Effector memory CD8-positive, alpha-beta T cell (primary cell): ENCODE results near the gene TIMP1.

Experiments used
- ATAC-seq: fragments of 150-1000 bp; cut with Tn5 transposase; replicated peaks from 2 replicates; pipeline ENCODE4 v1.10.0; 2021; ENCODE audit warnings: mild to moderate bottlenecking, moderate library complexity
- DNase-seq, 3 experiments: peaks; one replicate each; pipeline ENCODE4 v3.0.0; 2021
- H3K27ac Mint-ChIP-seq, 2 donors: one replicate each; pipeline ENCODE4 v1.8.0; 2022; ENCODE audit warnings: mild to moderate bottlenecking in 2 of 2, mixed read lengths in 2 of 2, moderate library complexity in 2 of 2
- H3K27me3 Mint-ChIP-seq, 2 donors: one replicate each; pipeline ENCODE4 v1.8.0; 2022; ENCODE audit warnings: mixed read lengths in 2 of 2
- H3K36me3 Mint-ChIP-seq: one replicate; pipeline ENCODE4 v1.8.0; 2022; ENCODE audit warnings: mild to moderate bottlenecking, moderate library complexity, mixed read lengths; ENCODE audit not compliant: insufficient read depth
- H3K4me1 Mint-ChIP-seq, 2 donors: one replicate each; pipeline ENCODE4 v1.8.0; 2022; ENCODE audit warnings: low read depth in 2 of 2, mixed read lengths in 2 of 2
- H3K4me3 Mint-ChIP-seq, 2 donors: one replicate each; pipeline ENCODE4 v1.8.0; 2022; ENCODE audit warnings: mild to moderate bottlenecking in 2 of 2, mixed read lengths in 2 of 2, moderate library complexity in 2 of 2
- H3K9me3 Mint-ChIP-seq, 2 donors: one replicate each; pipeline ENCODE4 v1.8.0; 2022; ENCODE audit warnings: mixed read lengths in 2 of 2

The TIMP1 gene

DNA sequence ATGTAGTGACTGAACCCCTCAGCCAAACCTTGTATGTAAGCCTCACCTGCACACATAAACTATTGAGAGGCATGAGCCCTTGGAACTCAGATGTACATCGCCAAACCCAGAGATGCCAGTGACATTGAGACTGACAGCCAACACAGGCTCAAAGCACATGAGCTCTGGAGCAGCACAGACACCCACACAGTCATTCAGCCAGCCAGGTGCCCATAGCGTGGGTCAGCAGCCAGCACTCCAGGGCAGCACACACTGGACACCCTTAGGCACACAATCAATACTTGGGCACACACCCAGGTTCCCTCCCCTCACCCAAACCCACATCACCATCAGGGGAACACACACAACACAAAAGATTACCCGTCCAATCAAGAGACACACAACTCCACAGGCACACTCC lies 4.3 kb upstream of the TIMP1 start:
- H3K4me3 Mint-ChIP-seq, result no peak overlapping the region
- peaks cover 14 to 23% of the 10 kb centered on the region in 2 donors for H3K4me1 Mint-ChIP-seq
- peaks cover 13% of the 10 kb centered on the region for H3K36me3 Mint-ChIP-seq
- DNase-seq (no peak), ATAC-seq (no peak)
- no peak overlapping the region for H3K27ac Mint-ChIP-seq
- H3K9me3 Mint-ChIP-seq, result no peaks in the 10 kb centered on the region
- peaks cover 0 to 8% of the 10 kb centered on the region in 2 donors for H3K27me3 Mint-ChIP-seq

GRCh38 chrX:47578692-47579091 lies 3.5 kb upstream of the TIMP1 start:
- DNase-seq, result no peak
- Mint-ChIP-seq H3K27me3 (no peaks in the 10 kb centered on the region), H3K4me3 (no peak overlapping the region), H3K4me1 (peaks cover 17 to 26% of the 10 kb centered on the region in 2 donors), H3K9me3 (no peaks in the 10 kb centered on the region), H3K36me3 (peaks cover 7% of the 10 kb centered on the region), H3K27ac (no peak overlapping the region)
- ATAC-seq, result no peak

DNA sequence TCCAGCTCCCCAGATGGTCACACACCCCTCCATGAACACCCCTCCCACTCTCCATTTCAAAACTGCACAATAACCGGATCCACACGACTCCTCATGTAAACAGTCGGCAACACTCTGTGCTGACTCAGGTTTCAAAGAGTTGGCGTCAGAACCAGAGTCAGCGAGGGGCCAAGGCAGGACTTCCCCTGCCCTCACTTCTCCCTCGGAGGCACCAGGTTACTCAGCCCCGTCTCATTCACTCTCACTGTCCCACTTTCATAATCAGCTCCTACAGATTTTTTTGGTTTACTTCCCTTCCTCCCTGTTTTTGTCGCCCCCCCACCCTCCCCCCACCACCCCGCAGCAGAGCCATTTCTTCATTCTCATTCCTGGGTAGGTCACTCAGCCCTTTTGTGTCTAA lies 2.7 kb upstream of the TIMP1 start:
- Mint-ChIP-seq H3K4me3 (no peak overlapping the region), H3K4me1 (peaks cover 20 to 29% of the 10 kb centered on the region in 2 donors), H3K36me3 (peaks cover 7% of the 10 kb centered on the region), H3K27me3 (no peaks in the 10 kb centered on the region), H3K27ac (no peak overlapping the region), H3K9me3 (no peaks in the 10 kb centered on the region)
- no peak for ATAC-seq
- DNase-seq, result no peak

DNA sequence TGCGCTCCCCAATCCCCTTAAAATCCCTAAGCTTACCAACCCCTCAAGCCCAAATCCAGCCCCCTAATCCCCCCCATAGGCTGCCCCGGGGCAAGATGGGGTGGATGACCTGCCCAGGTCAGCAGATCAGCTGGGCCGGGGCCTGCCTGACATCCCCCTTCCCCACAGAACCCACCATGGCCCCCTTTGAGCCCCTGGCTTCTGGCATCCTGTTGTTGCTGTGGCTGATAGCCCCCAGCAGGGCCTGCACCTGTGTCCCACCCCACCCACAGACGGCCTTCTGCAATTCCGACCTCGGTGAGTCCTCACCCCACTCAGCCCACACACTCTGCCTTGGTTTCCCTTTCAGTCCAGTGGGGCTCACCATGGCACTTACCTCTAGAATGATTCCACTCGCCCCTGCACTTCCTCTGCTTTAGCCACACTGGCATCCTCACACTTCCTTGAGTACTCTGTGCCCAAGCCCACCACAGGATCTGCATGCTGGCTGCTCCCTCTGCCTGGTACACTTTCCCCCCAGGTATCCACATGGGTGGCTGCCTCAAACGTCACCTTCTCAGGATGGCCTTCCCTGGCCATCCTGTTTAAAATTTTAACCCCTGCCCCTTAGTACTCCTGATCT lies 1.1 kb downstream of the TIMP1 start:
- ATAC-seq (no peak), DNase-seq (no peak)
- H3K27ac Mint-ChIP-seq, result peak overlapping the region; percentile 57 to 83
- H3K4me3 Mint-ChIP-seq, result peak overlapping the region; percentile 58 to 70
- no peaks in the 10 kb centered on the region for H3K9me3 Mint-ChIP-seq
- H3K27me3 Mint-ChIP-seq, result no peaks in the 10 kb centered on the region
- H3K4me1 Mint-ChIP-seq, result peaks cover 23 to 29% of the 10 kb centered on the region in 2 donors
- H3K36me3 Mint-ChIP-seq, result peaks cover 11% of the 10 kb centered on the region

DNA sequence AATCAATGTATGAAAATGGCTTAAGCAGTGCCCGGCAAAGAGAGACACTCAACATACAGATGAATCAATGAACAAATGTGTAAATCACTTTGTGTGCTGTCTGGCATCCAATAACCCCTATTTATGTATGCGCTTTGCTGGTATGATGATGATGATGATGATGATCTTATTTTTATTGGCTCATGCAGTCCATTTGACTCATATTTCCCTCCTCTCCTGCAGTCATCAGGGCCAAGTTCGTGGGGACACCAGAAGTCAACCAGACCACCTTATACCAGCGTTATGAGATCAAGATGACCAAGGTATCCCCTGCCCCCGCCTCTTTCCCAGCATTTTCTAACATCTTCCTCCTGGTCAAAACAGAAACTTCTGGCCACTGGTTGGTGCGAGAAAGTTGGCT lies 2.5 kb downstream of the TIMP1 start:
- DNase-seq, result no peak
- H3K27ac Mint-ChIP-seq, result peak overlapping the region in 1 of 2 donors; percentile 57
- H3K9me3 Mint-ChIP-seq, result no peaks in the 10 kb centered on the region
- no peaks in the 10 kb centered on the region for H3K27me3 Mint-ChIP-seq
- peaks cover 11% of the 10 kb centered on the region for H3K36me3 Mint-ChIP-seq
- ATAC-seq, result no peak
- H3K4me1 Mint-ChIP-seq, result peaks cover 20 to 26% of the 10 kb centered on the region in 2 donors
- H3K4me3 Mint-ChIP-seq, result no peak overlapping the region

- H3K4me3 Mint-ChIP-seq, result no peak overlapping the region
- no peaks in the 10 kb centered on the region for H3K9me3 Mint-ChIP-seq
- H3K4me1 Mint-ChIP-seq, result peaks cover 20 to 26% of the 10 kb centered on the region in 2 donors
- DNase-seq (no peak), ATAC-seq (no peak)
- H3K27ac Mint-ChIP-seq, result no peak overlapping the region
- H3K27me3 Mint-ChIP-seq, result no peaks in the 10 kb centered on the region
- H3K36me3 Mint-ChIP-seq, result peaks cover 11% of the 10 kb centered on the region
These were observed 3.0 kb downstream of the TIMP1 start for GRCh38 chrX:47585273-47585672.

GRCh38 chrX:47586043-47586787 lies 4.0 kb downstream of the TIMP1 start:
- H3K27ac Mint-ChIP-seq, result peak overlapping the region; percentile 14 to 57
- H3K9me3 Mint-ChIP-seq, result no peaks in the 10 kb centered on the region
- H3K27me3 Mint-ChIP-seq, result no peaks in the 10 kb centered on the region
- H3K36me3 Mint-ChIP-seq, result peaks cover 11% of the 10 kb centered on the region
- ATAC-seq (no peak), DNase-seq (no peak)
- H3K4me1 Mint-ChIP-seq, result peaks cover 20 to 26% of the 10 kb centered on the region in 2 donors
- H3K4me3 Mint-ChIP-seq, result no peak overlapping the region

GRCh38 chrX:47587091-47587891 lies 5.1 kb downstream of the TIMP1 start:
- peaks cover 7% of the 10 kb centered on the region for H3K36me3 Mint-ChIP-seq
- no peak overlapping the region for H3K4me3 Mint-ChIP-seq
- H3K27ac Mint-ChIP-seq, result no peak overlapping the region
- H3K27me3 Mint-ChIP-seq, result no peaks in the 10 kb centered on the region
- H3K4me1 Mint-ChIP-seq, result peaks cover 16 to 17% of the 10 kb centered on the region in 2 donors
- H3K9me3 Mint-ChIP-seq, result no peaks in the 10 kb centered on the region
- DNase-seq (no peak), ATAC-seq (no peak)

DNA sequence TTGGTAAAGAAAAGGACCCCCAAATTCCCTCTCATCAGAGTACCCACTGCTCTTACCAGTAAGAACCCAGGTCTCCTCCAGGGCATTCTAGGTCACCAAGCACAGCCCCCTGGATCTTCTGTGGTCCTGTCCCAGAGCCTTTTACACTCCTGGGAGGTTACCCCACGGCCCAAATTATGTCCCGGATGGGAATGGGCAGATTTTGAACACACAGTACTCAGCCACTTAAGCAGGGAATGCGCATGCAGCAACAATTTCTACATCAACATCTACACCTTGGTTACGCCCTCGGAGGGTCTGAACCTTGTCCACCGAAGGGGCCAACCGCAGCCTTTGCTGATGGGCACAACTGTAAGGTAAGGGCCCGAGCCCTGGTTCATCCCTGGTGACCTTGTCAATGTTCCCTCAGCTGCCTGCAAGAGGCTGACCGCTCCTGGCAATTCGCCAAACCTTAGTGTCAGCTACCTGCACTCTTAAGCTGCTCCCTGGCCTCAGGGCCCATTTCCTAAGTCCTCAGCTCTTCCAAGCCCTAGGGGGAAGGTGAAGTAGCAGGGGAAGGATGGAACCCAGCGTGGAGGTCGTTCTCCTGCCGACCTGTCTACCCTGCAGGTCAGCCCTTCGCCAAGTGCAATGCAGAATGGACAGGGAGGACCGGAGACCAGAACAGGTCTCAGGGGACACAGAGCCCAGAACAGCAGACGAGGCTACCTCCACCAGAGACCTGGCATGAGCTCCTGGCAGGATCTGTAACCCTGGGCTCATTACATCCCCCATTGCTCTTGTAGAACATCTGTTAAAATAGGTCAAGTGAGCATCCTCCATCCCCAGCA lies 5.9 kb downstream of the TIMP1 start:
- DNase-seq, result no peak
- Mint-ChIP-seq H3K36me3 (peaks cover 4% of the 10 kb centered on the region), H3K27ac (no peak overlapping the region), H3K4me3 (no peak overlapping the region), H3K4me1 (peaks cover 9 to 12% of the 10 kb centered on the region in 2 donors), H3K27me3 (no peaks in the 10 kb centered on the region), H3K9me3 (no peaks in the 10 kb centered on the region)
- no peak for ATAC-seq

GRCh38 chrX:47590984-47591383 lies 8.7 kb downstream of the TIMP1 start:
- Mint-ChIP-seq H3K4me1 (peaks cover 0 to 2% of the 10 kb centered on the region in 2 donors), H3K4me3 (no peak overlapping the region), H3K9me3 (no peaks in the 10 kb centered on the region), H3K27me3 (no peaks in the 10 kb centered on the region), H3K36me3 (no peaks in the 10 kb centered on the region), H3K27ac (no peak overlapping the region)
- DNase-seq (no peak), ATAC-seq (no peak)

DNA sequence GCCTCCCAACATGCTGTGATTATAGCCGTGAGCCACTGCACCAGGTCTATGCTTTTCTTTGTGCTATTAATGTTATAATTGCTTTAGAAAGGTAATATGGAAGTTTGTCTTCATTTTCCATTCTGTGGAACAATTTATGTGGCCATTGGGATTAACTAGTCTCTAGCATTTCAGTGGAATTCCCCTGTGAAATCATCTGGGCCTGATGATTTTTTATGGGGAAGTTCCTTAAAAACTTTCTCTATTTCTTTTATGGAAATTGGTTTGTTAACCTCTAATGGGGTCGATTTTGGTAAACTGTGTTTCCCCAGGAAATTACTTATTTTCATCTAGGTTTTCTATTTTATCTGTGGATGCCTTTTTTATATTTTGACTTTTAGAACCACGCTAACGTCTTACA lies 11.3 kb downstream of the TIMP1 start:
- H3K4me1 Mint-ChIP-seq, result peaks cover 0 to 3% of the 10 kb centered on the region in 2 donors
- ATAC-seq (no peak), DNase-seq (no peak)
- H3K9me3 Mint-ChIP-seq, result peaks cover 0 to 3% of the 10 kb centered on the region in 2 donors
- no peak overlapping the region for H3K27ac Mint-ChIP-seq
- no peak overlapping the region for H3K4me3 Mint-ChIP-seq
- H3K36me3 Mint-ChIP-seq, result no peaks in the 10 kb centered on the region
- H3K27me3 Mint-ChIP-seq, result no peaks in the 10 kb centered on the region

DNA sequence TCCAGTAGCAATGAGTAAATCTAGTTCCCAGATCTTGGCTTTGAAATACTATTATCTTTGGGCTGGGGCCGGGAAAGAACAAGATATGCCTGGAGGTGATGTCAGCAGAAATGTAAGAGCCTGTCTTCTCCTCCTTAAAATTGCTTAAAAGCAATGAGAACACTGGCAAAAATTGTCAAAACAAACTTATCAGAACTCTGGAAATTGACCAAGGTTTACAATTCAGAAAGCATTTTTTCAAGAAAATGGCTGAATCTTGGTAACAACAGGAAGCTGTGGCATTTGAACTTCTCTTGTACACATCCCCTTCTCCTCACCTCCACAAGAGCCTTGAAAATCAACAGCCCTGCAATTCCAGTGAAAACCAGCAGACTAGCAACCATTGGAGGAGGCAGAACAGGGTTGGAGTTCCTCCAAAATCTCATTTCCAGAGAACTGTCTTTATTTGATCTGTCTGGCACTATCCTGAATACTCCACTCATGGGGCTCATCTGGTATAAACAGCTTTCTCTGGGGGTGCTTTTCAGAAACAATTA lies 13.5 kb downstream of the TIMP1 start:
- Mint-ChIP-seq H3K4me1 (peaks cover 0 to 3% of the 10 kb centered on the region in 2 donors), H3K27me3 (no peaks in the 10 kb centered on the region), H3K36me3 (no peaks in the 10 kb centered on the region), H3K9me3 (peaks cover 0 to 3% of the 10 kb centered on the region in 2 donors), H3K27ac (no peak overlapping the region), H3K4me3 (peak overlapping the region in 1 of 2 donors; percentile 21)
- ATAC-seq (no peak), DNase-seq (no peak)

DNA sequence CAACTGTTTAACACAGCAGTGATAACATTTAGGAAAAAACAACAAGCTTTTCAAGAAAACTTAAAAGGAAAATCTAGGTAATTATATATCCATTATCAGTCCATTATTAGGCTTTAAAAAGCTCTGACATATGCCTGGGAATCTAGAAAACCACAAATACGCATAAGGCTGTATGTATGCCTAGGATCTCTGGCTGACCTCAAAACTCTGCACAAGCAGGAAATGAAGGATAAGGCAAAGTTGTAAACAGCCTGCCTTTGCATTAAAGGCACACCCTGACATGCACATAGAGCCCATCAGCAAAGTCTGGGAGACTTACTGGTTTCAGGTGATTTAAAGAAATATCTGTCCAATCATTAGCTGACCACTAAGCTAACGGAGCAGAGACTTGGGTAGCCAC lies 14.0 kb downstream of the TIMP1 start:
- H3K9me3 Mint-ChIP-seq, result peaks cover 0 to 3% of the 10 kb centered on the region in 2 donors
- ATAC-seq (no peak), DNase-seq (no peak)
- peak overlapping the region in 1 of 2 donors; percentile 21 for H3K4me3 Mint-ChIP-seq
- H3K27me3 Mint-ChIP-seq, result no peaks in the 10 kb centered on the region
- H3K4me1 Mint-ChIP-seq, result peaks cover 0 to 3% of the 10 kb centered on the region in 2 donors
- H3K36me3 Mint-ChIP-seq, result no peaks in the 10 kb centered on the region
- no peak overlapping the region for H3K27ac Mint-ChIP-seq
